Stomach smooth muscle (tissue), 2 donors: Measurements from ENCODE around the gene FOXD4L3.
"Not testable (repeated sequence)": the region's sequence is repeated elsewhere in the genome, so short reads cannot be mapped to it uniquely, and the experiment has no call there.

ENCODE experiments used
- H3K27ac ChIP-seq: one replicate; pipeline ENCODE4 v1.7.0; 2013; ENCODE audit warnings: mild to moderate bottlenecking, low read length, inconsistent platforms
- H3K27me3 ChIP-seq, 2 donors: one replicate each; pipeline ENCODE4 v1.7.0; 2013; ENCODE audit warnings: low read length in 2 of 2; ENCODE audit not compliant: insufficient read depth in 2 of 2, control insufficient read depth in 1 of 2
- H3K36me3 ChIP-seq, 2 donors: one replicate each; pipeline ENCODE4 v1.7.0; 2013; ENCODE audit warnings: low read length in 2 of 2; ENCODE audit not compliant: control insufficient read depth in 2 of 2, insufficient read depth in 2 of 2
- H3K4me1 ChIP-seq: one replicate; pipeline ENCODE4 v1.7.0; 2013; ENCODE audit warnings: low read length; ENCODE audit not compliant: control insufficient read depth, insufficient read depth
- H3K4me3 ChIP-seq, 2 donors: one replicate each; pipeline ENCODE4 v1.7.0; 2013; ENCODE audit warnings: low read length in 2 of 2
- H3K9ac ChIP-seq, 2 donors: one replicate each; pipeline ENCODE4 v1.7.0; 2013; ENCODE audit warnings: low read length in 2 of 2, mild to moderate bottlenecking in 1 of 2
- H3K9me3 ChIP-seq, 2 donors: one replicate each; pipeline ENCODE4 v1.7.0; 2013; ENCODE audit warnings: low read length in 2 of 2; ENCODE audit not compliant: control insufficient read depth in 2 of 2
- donor health status: healthy.
- donor health status: Pancreatic carcinoma.

Gene FOXD4L3

DNA sequence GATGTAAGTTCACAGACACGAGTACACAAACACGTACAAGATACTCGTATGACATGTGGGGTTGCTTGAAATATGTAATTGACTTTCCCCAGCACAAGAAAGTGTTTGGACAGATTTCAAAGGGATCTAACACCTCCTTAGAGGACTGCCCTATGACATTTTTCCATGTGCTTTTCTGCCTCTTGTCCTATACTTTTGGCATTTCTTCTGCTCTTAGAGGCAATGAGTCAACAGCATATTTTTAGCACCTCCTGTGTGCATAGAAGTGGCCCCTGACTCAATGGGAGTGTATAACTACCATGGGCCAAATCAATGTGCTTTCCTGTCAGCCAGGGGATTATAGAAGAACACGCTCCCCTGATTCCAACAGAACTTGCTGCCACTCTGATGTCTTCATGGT lies 49.0 kb downstream of the FOXD4L3 start:
- H3K4me1 ChIP-seq, H3K36me3 ChIP-seq, H3K27me3 ChIP-seq, H3K9me3 ChIP-seq, H3K27ac ChIP-seq, H3K9ac ChIP-seq, H3K4me3 ChIP-seq: not testable (repeated sequence)
